Ascending aorta (tissue), 2 donors: Measurements from ENCODE around the gene VAMP2. TPM values are rescaled to one million over a fixed set of nuclear protein-coding genes. Genes with fewer than 3 reads are reported as not detected.

Source experiments
- DNase-seq, 2 donors: peaks; one replicate each; pipeline ENCODE4 v3.0.0-alpha.2; 2019; ENCODE audit warnings: low spot score in 2 of 2
- H3K27ac ChIP-seq, 2 donors: fragments of 200-600 bp; sonication (generic); one replicate each; pipeline ENCODE4 v1.5.1; 2016 to 2017; ENCODE audit warnings: mild to moderate bottlenecking in 1 of 2
- H3K27me3 ChIP-seq: fragments of 200-600 bp; sonication (generic); one replicate; pipeline ENCODE4 v1.5.1; 2017
- H3K36me3 ChIP-seq, 2 donors: fragments of 200-600 bp; sonication (generic); one replicate each; pipeline ENCODE4 v1.5.1; 2016
- H3K4me1 ChIP-seq, 2 donors: fragments of 200-600 bp; sonication (generic); one replicate each; pipeline ENCODE4 v1.5.1; 2016 to 2017; ENCODE audit warnings: mild to moderate bottlenecking in 1 of 2
- H3K4me3 ChIP-seq, 2 donors: fragments of 200-600 bp; sonication (generic); one replicate each; pipeline ENCODE4 v1.5.1; 2016 to 2017; ENCODE audit warnings: mild to moderate bottlenecking in 1 of 2
- H3K9me3 ChIP-seq, 2 donors: fragments of 200-600 bp; sonication (generic); one replicate each; pipeline ENCODE4 v1.5.1; 2016
- CTCF ChIP-seq, 3 experiments: fragments of 200-600 bp in 2 of 3; fragments of 450-650 bp in 1 of 3; sonication (generic) in 2 of 3; IDR thresholded peaks; one replicate each; pipeline ENCODE4 v1.5.1; 2016 to 2019; ENCODE audit warnings: antibody characterized with exemption in 3 of 3, mild to moderate bottlenecking in 1 of 3, moderate library complexity in 1 of 3
- intact Hi-C: fragments of 100-400 bp; cut with DNase I; formaldehyde crosslinking; loops from one replicate; pipeline ENCODE4 v1.15.1; 2023
- total RNA-seq: library from RNA; depleted of rRNA; stranded (reverse); fragments of >200 nt; gene quantifications from one replicate; pipeline ENCODE4 v1.1.0, GENCODE V29; 2016

VAMP2 gene
- total RNA-seq, 1 donor from 2014 or later = 28.3 TPM

DNA sequence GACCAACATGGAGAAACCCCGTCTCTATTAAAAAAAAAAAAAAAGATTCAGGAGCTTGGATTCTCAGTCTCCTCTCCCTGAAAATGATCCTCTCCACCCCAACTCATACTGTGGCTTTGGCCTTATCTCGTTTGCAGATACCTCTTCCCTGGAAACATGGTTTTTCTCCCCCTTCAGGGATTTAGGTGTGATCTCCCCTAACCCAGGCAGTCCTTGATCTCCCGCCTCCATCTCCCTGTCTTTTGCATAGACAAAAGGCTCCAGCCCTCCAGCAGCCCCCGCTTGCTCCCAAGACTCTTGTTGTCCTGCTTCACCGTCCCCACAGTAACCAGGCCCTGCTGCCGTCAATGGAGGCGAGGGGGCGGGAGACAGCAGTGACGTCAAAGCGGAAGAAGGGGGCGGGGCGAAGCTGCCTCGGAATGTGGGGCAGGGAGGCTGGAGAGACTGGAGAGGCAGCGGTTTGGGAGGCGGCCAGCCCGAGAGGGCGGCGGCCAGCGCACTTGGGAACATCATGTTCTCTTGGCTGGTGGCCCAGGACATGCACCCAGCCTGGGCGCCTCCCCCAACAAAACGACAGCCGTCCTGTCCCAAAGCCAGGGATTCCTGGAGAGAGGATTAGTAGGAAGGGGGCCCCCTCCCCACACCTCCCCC is 8.7 kb downstream of the VAMP2 start:
- peak; percentile 99 to 100 for DNase-seq
- intact Hi-C loops = loop anchor here (1.0 kb wide), 1 partner anchor 33 kb away; no protein-coding TSS in a partner anchor
- no peak for TF ChIP-seq CTCF (IDR thresholded peaks at IDR 0.05)
- peaks cover 15 to 50% of the 10 kb centered on the region in 2 donors for H3K4me1 ChIP-seq
- peaks cover 31 to 32% of the 10 kb centered on the region in 2 donors for H3K36me3 ChIP-seq
- H3K9me3 ChIP-seq = no peaks in the 10 kb centered on the region
- peak overlapping the region; percentile 99 for H3K27ac ChIP-seq
- H3K4me3 ChIP-seq = peak overlapping the region; percentile 80 to 90
- H3K27me3 ChIP-seq = no peaks in the 10 kb centered on the region

GRCh38 chr17:8153525-8153956 is 9.2 kb downstream of the VAMP2 start:
- peak overlapping the region; percentile 99 for H3K27ac ChIP-seq
- intact Hi-C loops = no loop called here
- H3K4me3 ChIP-seq = peak overlapping the region; percentile 80 to 90
- peaks cover 37% of the 10 kb centered on the region in 2 donors for H3K36me3 ChIP-seq
- H3K4me1 ChIP-seq = peaks cover 15 to 53% of the 10 kb centered on the region in 2 donors
- peak; percentile 74 to 94 for DNase-seq
- H3K9me3 ChIP-seq = no peaks in the 10 kb centered on the region
- TF ChIP-seq CTCF (IDR thresholded peaks at IDR 0.05) = no peak
- H3K27me3 ChIP-seq = no peaks in the 10 kb centered on the region

DNA sequence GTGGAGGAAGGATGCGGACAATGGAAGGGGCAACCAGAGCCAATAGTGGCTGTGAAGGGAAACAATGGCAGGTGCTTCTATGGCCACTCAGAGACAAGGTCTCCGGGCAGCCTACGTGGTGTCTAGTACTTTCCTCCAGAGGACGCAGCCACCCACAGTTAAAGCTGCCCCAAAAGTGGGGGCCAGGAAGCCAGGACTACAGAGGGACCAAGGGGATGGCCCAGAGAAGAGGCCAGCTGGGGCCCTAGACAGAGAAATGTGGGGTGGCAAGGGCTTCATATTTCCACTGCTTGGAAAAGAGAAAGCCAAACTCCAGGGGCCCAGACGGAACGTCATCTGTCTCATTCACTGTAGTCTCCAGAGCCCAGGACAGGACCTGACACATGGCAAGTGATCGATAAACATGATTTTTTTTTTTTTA is 9.7 kb downstream of the VAMP2 start:
- Histone ChIP-seq H3K27me3 (no peaks in the 10 kb centered on the region), H3K4me1 (peaks cover 15 to 53% of the 10 kb centered on the region in 2 donors), H3K9me3 (no peaks in the 10 kb centered on the region), H3K36me3 (peaks cover 37 to 42% of the 10 kb centered on the region in 2 donors), H3K4me3 (peak overlapping the region; percentile 80 to 90), H3K27ac (peak overlapping the region; percentile 99)
- peak in 1 of 2 donors; percentile 68 for DNase-seq
- no peak for TF ChIP-seq CTCF (IDR thresholded peaks at IDR 0.05)
- intact Hi-C loops = no loop called here

GRCh38 chr17:8152112-8152775 is 10.5 kb downstream of the VAMP2 start, which contains the start of gene PER1:
PER1 (minus strand) TSS chr17:8152404; CDS start chr17:8150706, 1,698 bp downstream.
- H3K9me3 ChIP-seq = no peaks in the 10 kb centered on the region
- intact Hi-C loops = no loop called here
- H3K27ac ChIP-seq = peak within 1 kb of the TSS; percentile 99
- peak; percentile 91 to 99 for DNase-seq
- no peaks in the 10 kb centered on the region for H3K27me3 ChIP-seq
- H3K4me1 ChIP-seq = peaks cover 15 to 48% of the 10 kb centered on the region in 2 donors
- TF ChIP-seq CTCF (IDR thresholded peaks at IDR 0.05) = no peak
- peaks cover 43 to 50% of the 10 kb centered on the region in 2 donors for H3K36me3 ChIP-seq
- peak within 1 kb of the TSS; percentile 80 to 90 for H3K4me3 ChIP-seq

DNA sequence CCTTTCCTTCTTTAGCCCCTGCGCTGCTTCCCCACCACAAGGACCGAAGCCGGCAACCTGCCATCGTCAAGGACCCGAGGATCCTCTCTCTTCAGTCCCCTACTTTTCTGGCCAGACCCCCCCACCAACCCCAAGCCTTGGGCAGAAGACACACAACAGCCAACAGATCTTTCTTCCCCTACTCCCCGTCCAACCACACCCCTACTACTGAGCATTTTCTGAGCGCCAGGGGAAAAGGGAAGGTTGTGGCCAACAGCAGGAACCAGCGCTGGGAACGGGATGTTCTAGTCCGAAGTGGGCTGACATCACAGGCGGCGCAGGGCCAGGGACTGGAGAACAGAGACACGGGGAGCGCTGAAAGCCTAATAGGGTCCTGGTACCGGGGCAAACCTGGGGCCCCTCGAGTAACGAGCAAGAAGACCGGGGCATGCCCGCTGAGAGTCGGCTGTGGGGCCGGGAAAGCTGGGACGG is 11.1 kb downstream of the VAMP2 start:
- DNase-seq = peak; percentile 70 to 94
- Histone ChIP-seq H3K4me3 (peak overlapping the region; percentile 80 to 90), H3K9me3 (no peaks in the 10 kb centered on the region), H3K36me3 (peaks cover 49 to 56% of the 10 kb centered on the region in 2 donors), H3K27ac (peak overlapping the region; percentile 99), H3K4me1 (peaks cover 15 to 43% of the 10 kb centered on the region in 2 donors), H3K27me3 (no peaks in the 10 kb centered on the region)
- TF ChIP-seq CTCF (IDR thresholded peaks at IDR 0.05) = no peak
- intact Hi-C loops = loop anchor here (1.0 kb wide), 1 partner anchor 12 kb away; no protein-coding TSS in a partner anchor
